ENCODE measurements around the gene LRRC26.

DNA sequence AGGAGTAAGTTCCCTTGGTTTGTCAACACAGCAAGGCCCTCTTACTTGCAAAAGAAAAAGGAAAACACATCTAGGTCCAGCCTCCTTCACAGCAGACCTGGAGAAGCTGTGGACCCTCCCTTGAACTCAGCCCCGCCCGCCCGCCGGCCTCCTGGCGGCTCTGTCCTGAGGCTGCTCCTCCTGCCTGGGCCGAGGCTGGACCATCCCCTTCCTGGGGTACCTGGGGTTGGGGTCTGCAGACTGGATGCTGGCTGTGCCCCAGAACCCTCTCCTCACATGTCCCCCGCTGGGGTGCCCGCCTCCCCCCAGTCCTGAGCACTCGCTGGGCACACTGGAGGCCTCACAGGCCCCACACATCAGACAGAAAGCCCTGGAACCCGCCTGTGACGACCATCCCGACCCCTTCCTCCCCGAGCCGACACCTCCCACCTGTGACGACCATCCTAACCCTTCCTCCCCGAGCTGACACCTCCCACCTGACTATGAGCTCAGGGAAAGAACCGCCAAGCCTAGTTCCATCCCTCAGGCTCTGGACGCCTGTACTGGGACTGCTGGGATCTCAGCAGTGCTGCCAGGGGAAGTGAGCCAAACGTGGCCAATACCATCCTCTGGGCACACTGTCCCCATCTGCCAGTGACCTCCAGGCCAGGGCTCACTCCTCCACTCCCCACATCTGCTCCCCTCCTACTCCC is 9.2 kb upstream of the LRRC26 start:
- no peak for TF ChIP-seq ELF4 (IDR thresholded peaks at IDR 0.05)
- no peak for TF ChIP-seq SUZ12 (IDR thresholded peaks at IDR 0.05)
- TF ChIP-seq TARDBP (IDR thresholded peaks at IDR 0.05): no peak
- TF ChIP-seq HDGF (IDR thresholded peaks at IDR 0.05; ENCODE audit: borderline replicate concordance): no peak
- no peak for TF ChIP-seq LEF1 (IDR thresholded peaks at IDR 0.05; ENCODE audit: borderline replicate concordance)
- no peak for TF ChIP-seq FOXM1 (IDR thresholded peaks at IDR 0.05; ENCODE audit: borderline replicate concordance)
- TF ChIP-seq, protein P1, sequence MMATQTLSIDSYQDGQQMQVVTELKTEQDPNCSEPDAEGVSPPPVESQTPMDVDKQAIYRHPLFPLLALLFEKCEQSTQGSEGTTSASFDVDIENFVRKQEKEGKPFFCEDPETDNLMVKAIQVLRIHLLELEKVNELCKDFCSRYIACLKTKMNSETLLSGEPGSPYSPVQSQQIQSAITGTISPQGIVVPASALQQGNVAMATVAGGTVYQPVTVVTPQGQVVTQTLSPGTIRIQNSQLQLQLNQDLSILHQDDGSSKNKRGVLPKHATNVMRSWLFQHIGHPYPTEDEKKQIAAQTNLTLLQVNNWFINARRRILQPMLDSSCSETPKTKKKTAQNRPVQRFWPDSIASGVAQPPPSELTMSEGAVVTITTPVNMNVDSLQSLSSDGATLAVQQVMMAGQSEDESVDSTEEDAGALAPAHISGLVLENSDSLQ (IDR thresholded peaks at IDR 0.05): no peak
